Parathyroid adenoma (tissue), 2 donors: ENCODE measurements around the gene ZDHHC21.
"Not testable (repeated sequence)": the region's sequence is repeated elsewhere in the genome, so short reads cannot be mapped to it uniquely, and the experiment has no call there.

Source experiments
- H2AFZ ChIP-seq: fragments of 300-600 bp; sonication (generic); one replicate; pipeline ENCODE4 v1.7.0; 2017; ENCODE audit warnings: antibody characterized with exemption, mild to moderate bottlenecking
- H3K27ac ChIP-seq: fragments of 300-600 bp; sonication (generic); one replicate; pipeline ENCODE4 v1.7.0; 2017
- H3K27me3 ChIP-seq: fragments of 300-600 bp; sonication (generic); one replicate; pipeline ENCODE4 v1.7.0; 2017; ENCODE audit warnings: low read length; ENCODE audit not compliant: control insufficient read depth, insufficient read depth
- H3K36me3 ChIP-seq: fragments of 300-600 bp; sonication (generic); one replicate; pipeline ENCODE4 v1.7.0; 2017; ENCODE audit warnings: low read length; ENCODE audit not compliant: control insufficient read depth, insufficient read depth
- H3K4me1 ChIP-seq: fragments of 300-600 bp; sonication (generic); one replicate; pipeline ENCODE4 v1.7.0; 2017; ENCODE audit warnings: control low read depth
- H3K4me2 ChIP-seq: fragments of 300-600 bp; sonication (generic); one replicate; pipeline ENCODE4 v1.7.0; 2017; ENCODE audit warnings: low read length
- H3K4me3 ChIP-seq: fragments of 300-600 bp; sonication (generic); one replicate; pipeline ENCODE4 v1.7.0; 2017; ENCODE audit warnings: low read depth, low read length
- H3K79me2 ChIP-seq: fragments of 300-600 bp; sonication (generic); one replicate; pipeline ENCODE4 v1.7.0; 2017; ENCODE audit warnings: control low read depth
- H3K9ac ChIP-seq: fragments of 300-600 bp; sonication (generic); one replicate; pipeline ENCODE4 v1.7.0; 2017; ENCODE audit warnings: mild to moderate bottlenecking
- H3K9me3 ChIP-seq: fragments of 300-600 bp; sonication (generic); one replicate; pipeline ENCODE4 v1.7.0; 2017; ENCODE audit warnings: low read length; ENCODE audit not compliant: control insufficient read depth
- TF ChIP-seq, protein P1 (sequence below): fragments of 300-600 bp; sonication (generic); IDR thresholded peaks from one replicate; pipeline ENCODE4 v1.7.0; 2017; ENCODE audit warnings: antibody characterized with exemption, mild to moderate bottlenecking
- donor health status: primary hyperparathyroidism.

Gene ZDHHC21

DNA sequence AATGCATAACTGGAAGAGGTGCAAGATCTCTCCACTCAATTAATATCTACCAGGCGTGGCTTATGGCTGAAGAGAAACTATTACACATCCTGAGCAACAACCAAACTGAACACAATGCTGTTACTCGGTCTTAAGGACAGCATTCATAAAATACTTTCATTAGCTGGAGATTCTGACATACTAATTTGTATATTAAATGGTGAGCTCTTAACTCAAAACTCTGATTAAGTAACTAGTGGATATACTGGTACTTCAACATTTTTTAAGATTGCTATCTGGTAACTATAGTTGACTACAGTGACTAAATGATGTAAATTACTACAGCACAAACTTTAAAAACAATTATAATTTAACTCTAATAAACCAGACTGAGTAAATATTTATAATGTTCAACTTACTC lies 15.8 kb downstream of the ZDHHC21 start:
- H3K9ac ChIP-seq = no peak overlapping the region
- H3K4me3 ChIP-seq = no peak overlapping the region
- no peaks in the 10 kb centered on the region for H3K36me3 ChIP-seq
- TF ChIP-seq, protein P1, sequence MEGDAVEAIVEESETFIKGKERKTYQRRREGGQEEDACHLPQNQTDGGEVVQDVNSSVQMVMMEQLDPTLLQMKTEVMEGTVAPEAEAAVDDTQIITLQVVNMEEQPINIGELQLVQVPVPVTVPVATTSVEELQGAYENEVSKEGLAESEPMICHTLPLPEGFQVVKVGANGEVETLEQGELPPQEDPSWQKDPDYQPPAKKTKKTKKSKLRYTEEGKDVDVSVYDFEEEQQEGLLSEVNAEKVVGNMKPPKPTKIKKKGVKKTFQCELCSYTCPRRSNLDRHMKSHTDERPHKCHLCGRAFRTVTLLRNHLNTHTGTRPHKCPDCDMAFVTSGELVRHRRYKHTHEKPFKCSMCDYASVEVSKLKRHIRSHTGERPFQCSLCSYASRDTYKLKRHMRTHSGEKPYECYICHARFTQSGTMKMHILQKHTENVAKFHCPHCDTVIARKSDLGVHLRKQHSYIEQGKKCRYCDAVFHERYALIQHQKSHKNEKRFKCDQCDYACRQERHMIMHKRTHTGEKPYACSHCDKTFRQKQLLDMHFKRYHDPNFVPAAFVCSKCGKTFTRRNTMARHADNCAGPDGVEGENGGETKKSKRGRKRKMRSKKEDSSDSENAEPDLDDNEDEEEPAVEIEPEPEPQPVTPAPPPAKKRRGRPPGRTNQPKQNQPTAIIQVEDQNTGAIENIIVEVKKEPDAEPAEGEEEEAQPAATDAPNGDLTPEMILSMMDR = no peak
- no peak overlapping the region for H3K27ac ChIP-seq
- no peaks in the 10 kb centered on the region for H3K9me3 ChIP-seq
- H2AFZ ChIP-seq = no peak overlapping the region
- H3K27me3 ChIP-seq = no peaks in the 10 kb centered on the region
- peaks cover 3% of the 10 kb centered on the region for H3K79me2 ChIP-seq
- no peaks in the 10 kb centered on the region for H3K4me1 ChIP-seq
- no peak overlapping the region for H3K4me2 ChIP-seq

DNA sequence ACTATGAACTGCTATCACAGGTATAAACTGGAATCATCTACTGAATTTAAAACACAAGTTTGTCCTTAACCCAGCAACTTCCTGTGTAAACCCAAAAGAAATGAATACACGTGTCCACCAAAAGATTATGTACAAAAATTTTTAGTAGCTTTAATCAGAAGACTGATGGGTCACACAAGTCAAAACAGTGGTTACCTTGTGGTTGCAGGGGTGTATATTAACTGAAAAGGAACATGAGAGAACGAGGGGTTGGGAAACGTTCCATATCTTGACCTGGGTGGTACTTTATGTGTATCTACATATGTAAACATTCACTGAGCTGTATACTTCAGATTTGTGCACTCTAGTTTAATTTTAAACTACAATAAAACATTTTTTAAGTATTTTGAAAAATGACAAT lies 18.6 kb downstream of the ZDHHC21 start:
- H3K79me2 ChIP-seq = no peaks in the 10 kb centered on the region
- H3K4me3 ChIP-seq = no peak overlapping the region

DNA sequence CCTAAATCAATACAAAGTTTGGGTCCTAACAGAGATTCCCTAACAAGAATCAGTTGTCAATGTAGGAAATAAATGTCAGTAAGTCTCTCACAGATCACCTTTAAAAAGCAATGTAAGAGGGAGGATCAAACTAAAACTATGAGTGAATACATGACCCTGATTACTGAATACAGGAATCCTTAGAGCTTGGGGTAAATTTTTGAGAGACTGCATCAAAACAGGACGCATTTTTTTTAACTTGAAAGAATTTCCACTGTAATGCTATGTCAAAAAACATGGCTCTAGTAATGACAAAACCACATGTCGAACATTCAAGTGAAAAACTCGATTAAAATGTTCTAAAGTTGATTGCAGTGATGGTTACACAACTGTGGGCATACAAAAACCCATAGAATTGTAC lies 21.9 kb downstream of the ZDHHC21 start:
- TF ChIP-seq, protein P1 = no peak
- Histone ChIP-seq H3K4me1 (no peaks in the 10 kb centered on the region), H2AFZ (no peak overlapping the region), H3K36me3 (no peaks in the 10 kb centered on the region), H3K9ac (no peak overlapping the region), H3K79me2 (no peaks in the 10 kb centered on the region), H3K4me2 (no peak overlapping the region), H3K9me3 (no peaks in the 10 kb centered on the region), H3K27me3 (no peaks in the 10 kb centered on the region), H3K4me3 (no peak overlapping the region), H3K27ac (no peak overlapping the region)

More for the DNA sequence above, 18.6 kb downstream of the ZDHHC21 start:
- TF ChIP-seq, protein P1 = no peak
- H2AFZ ChIP-seq = no peak overlapping the region
- H3K4me1 ChIP-seq = no peaks in the 10 kb centered on the region
- no peak overlapping the region for H3K9ac ChIP-seq
- no peak overlapping the region for H3K4me2 ChIP-seq
- no peaks in the 10 kb centered on the region for H3K9me3 ChIP-seq
- H3K27me3 ChIP-seq = no peaks in the 10 kb centered on the region
- H3K27ac ChIP-seq = no peak overlapping the region
- no peaks in the 10 kb centered on the region for H3K36me3 ChIP-seq

DNA sequence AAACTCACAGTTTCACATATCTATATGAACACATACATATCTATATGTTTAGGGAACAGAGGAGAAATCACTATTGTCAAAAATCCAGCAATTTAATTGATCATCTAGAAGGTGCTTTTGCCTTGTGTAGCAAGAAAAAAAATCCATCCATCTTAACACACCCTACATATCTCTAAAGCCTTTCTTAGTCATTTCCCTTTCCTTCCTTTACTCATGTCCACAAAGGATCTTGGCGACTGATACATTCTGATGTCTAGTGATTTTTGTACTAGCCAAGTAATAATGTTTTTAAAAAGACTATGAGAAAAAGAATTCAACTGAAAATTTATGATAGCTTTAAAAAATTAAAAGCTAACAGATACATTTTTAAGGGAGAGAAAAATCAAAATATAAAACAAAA lies 22.5 kb downstream of the ZDHHC21 start:
- Histone ChIP-seq H3K4me2 (no peak overlapping the region), H3K9ac (no peak overlapping the region)

DNA sequence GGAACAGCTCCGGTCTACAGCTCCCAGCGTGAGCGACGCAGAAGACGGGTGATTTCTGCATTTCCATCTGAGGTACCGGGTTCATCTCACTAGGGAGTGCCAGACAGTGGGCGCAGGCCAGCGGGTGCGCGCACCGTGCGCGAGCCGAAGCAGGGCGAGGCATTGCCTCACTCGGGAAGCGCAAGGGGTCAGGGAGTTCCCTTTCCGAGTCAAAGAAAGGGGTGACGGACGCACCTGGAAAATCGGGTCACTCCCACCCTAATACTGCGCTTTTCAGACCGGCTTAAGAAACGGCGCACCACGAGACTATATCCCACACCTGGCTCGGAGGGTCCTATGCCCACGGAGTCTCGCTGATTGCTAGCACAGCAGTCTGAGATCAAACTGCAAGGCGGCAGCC lies 29.2 kb downstream of the ZDHHC21 start:
- not testable (repeated sequence) for H3K36me3 ChIP-seq, H3K4me2 ChIP-seq, H3K9ac ChIP-seq, H3K27me3 ChIP-seq, H3K4me3 ChIP-seq, H2AFZ ChIP-seq, H3K9me3 ChIP-seq, H3K4me1 ChIP-seq, H3K27ac ChIP-seq, H3K79me2 ChIP-seq

More for the DNA sequence above, 22.5 kb downstream of the ZDHHC21 start:
- Histone ChIP-seq H3K4me3 (no peak overlapping the region), H3K36me3 (no peaks in the 10 kb centered on the region), H3K27me3 (no peaks in the 10 kb centered on the region), H2AFZ (no peak overlapping the region), H3K4me1 (no peaks in the 10 kb centered on the region), H3K79me2 (no peaks in the 10 kb centered on the region), H3K9me3 (no peaks in the 10 kb centered on the region), H3K27ac (no peak overlapping the region)
- TF ChIP-seq, protein P1 = no peak
